Neural cell (in vitro differentiated cells): ENCODE data around the gene PIP4P1. TPM values are rescaled to one million over a fixed set of nuclear protein-coding genes. Genes with fewer than 3 reads are reported as not detected.
"Not testable (repeated sequence)": the region's sequence is repeated elsewhere in the genome, so short reads cannot be mapped to it uniquely, and the experiment has no call there.

Source experiments
- H2AFZ ChIP-seq: fragments of 200-600, 300-800 bp; sonication (generic), shearing (Covaris generic); 2 replicates; pipeline ENCODE4 v1.6.0; 2014; ENCODE audit warnings: low read depth, mild to moderate bottlenecking, antibody characterized with exemption, low read length, moderate library complexity
- H3F3A ChIP-seq: fragments of 200-600 bp; shearing (Covaris generic); 2 replicates; pipeline ENCODE4 v1.6.1; 2016; ENCODE audit warnings: mild to moderate bottlenecking, moderate library complexity, mixed read lengths, antibody characterized with exemption, low read length; ENCODE audit not compliant: insufficient read depth, poor library complexity, severe bottlenecking
- H3K27ac ChIP-seq: fragments of 200-600, 300-800 bp; sonication (generic), shearing (Covaris generic); 2 replicates; pipeline ENCODE4 v1.5.1; 2014; ENCODE audit warnings: mild to moderate bottlenecking, low read length, moderate library complexity
- H3K27me3 ChIP-seq: fragments of 300-800, 200-600 bp; sonication (generic), shearing (Covaris generic); 2 replicates; pipeline ENCODE4 v1.6.0; 2014; ENCODE audit warnings: mild to moderate bottlenecking, low read depth, low read length, moderate library complexity; ENCODE audit not compliant: insufficient read depth
- H3K36me3 ChIP-seq: fragments of 300-800, 200-600 bp; sonication (generic), shearing (Covaris generic); 2 replicates; pipeline ENCODE4 v1.5.1; 2014; ENCODE audit warnings: mild to moderate bottlenecking, antibody characterized with exemption, low read length, moderate library complexity; ENCODE audit not compliant: insufficient read depth
- H3K4me2 ChIP-seq: fragments of 300-800, 200-600 bp; sonication (generic), shearing (Covaris generic); 2 replicates; pipeline ENCODE4 v1.6.0; 2014; ENCODE audit warnings: mild to moderate bottlenecking, low read length
- H3K4me3 ChIP-seq: fragments of 300-800, 200-600 bp; sonication (generic), shearing (Covaris generic); 2 replicates; pipeline ENCODE4 v1.5.1; 2014; ENCODE audit warnings: mild to moderate bottlenecking, low read length, moderate library complexity
- H3K79me2 ChIP-seq: fragments of 200-600 bp; shearing (Covaris generic); replicated peaks from 2 replicates; pipeline ENCODE4 v1.6.0; 2014; ENCODE audit warnings: mild to moderate bottlenecking, low read length, moderate library complexity; ENCODE audit not compliant: insufficient read depth
- H3K9ac ChIP-seq: fragments of 300-800, 200-600 bp; sonication (generic), shearing (Covaris generic); 2 replicates; pipeline ENCODE4 v1.6.1; 2016; ENCODE audit warnings: mild to moderate bottlenecking, low read length, mixed read lengths
- H3K9me2 ChIP-seq: fragments of 200-600 bp; shearing (Covaris generic); 2 replicates; pipeline ENCODE4 v1.6.1; 2016; ENCODE audit warnings: mild to moderate bottlenecking, low read length, mixed read lengths; ENCODE audit not compliant: insufficient read depth
- H3K9me3 ChIP-seq: fragments of 200-600, 300-800 bp; sonication (generic), shearing (Covaris generic); 2 replicates; pipeline ENCODE4 v1.6.1; 2016; ENCODE audit warnings: mild to moderate bottlenecking, mixed run types, low read length, moderate library complexity, mixed read lengths
- H4K20me1 ChIP-seq: fragments of 200-600 bp; shearing (Covaris generic); 2 replicates; pipeline ENCODE4 v1.6.1; 2016; ENCODE audit warnings: mild to moderate bottlenecking, mixed run types; ENCODE audit not compliant: insufficient read depth
- EP300 ChIP-seq: fragments of 450-650 bp; conservative IDR thresholded peaks from 2 replicates; pipeline ENCODE4 v1.6.1; 2014; ENCODE audit warnings: antibody characterized with exemption, mild to moderate bottlenecking, moderate library complexity; ENCODE audit not compliant: poor library complexity, severe bottlenecking
- EZH2 ChIP-seq: fragments of 200-600, 300-800 bp; shearing (Covaris generic), sonication (generic); IDR thresholded peaks from 2 replicates; pipeline ENCODE4 v1.6.1; 2014; ENCODE audit warnings: antibody characterized with exemption, low read length, borderline replicate concordance, mild to moderate bottlenecking; ENCODE audit not compliant: insufficient read depth, poor library complexity, severe bottlenecking
- MXI1 ChIP-seq: fragments of 450-650 bp; conservative IDR thresholded peaks from 2 replicates; pipeline ENCODE4 v1.6.1; 2014; ENCODE audit warnings: antibody characterized with exemption, mild to moderate bottlenecking; ENCODE audit not compliant: poor library complexity, severe bottlenecking
- POLR2AphosphoS5 ChIP-seq: IDR thresholded peaks from 2 replicates; pipeline ENCODE4 v1.6.1; 2012
- RAD21 ChIP-seq: fragments of 450-650 bp; conservative IDR thresholded peaks from 2 replicates; pipeline ENCODE4 v1.6.1; 2014; ENCODE audit warnings: antibody characterized with exemption, mild to moderate bottlenecking, moderate library complexity
- SMC3 ChIP-seq: fragments of 450-650 bp; conservative IDR thresholded peaks from 2 replicates; pipeline ENCODE4 v1.6.1; 2014; ENCODE audit warnings: antibody characterized with exemption, mild to moderate bottlenecking, moderate library complexity; ENCODE audit not compliant: poor library complexity
- TAF1 ChIP-seq: IDR thresholded peaks from 2 replicates; pipeline ENCODE4 v1.6.1; 2012; ENCODE audit warnings: low read depth
- polyA plus RNA-seq: library from polyadenylated mRNA; depleted of rRNA; stranded (reverse); fragments of >200 nt; gene quantifications from 2 replicates; pipeline ENCODE4 v1.2.3, GENCODE V29; 2014
- TF ChIP-seq, protein P1 (sequence below): fragments of 450-650 bp; IDR thresholded peaks from 2 replicates; pipeline ENCODE4 v1.5.1; 2014; ENCODE audit warnings: antibody characterized with exemption, mild to moderate bottlenecking, moderate library complexity; ENCODE audit not compliant: poor library complexity, severe bottlenecking
- TF ChIP-seq, protein P2 (sequence below): IDR thresholded peaks from 2 replicates; pipeline ENCODE4 v1.6.1; 2012; ENCODE audit warnings: borderline replicate concordance

The PIP4P1 gene
- polyA plus RNA-seq, 1 donor from 2014 or later, result 77.2 TPM

DNA sequence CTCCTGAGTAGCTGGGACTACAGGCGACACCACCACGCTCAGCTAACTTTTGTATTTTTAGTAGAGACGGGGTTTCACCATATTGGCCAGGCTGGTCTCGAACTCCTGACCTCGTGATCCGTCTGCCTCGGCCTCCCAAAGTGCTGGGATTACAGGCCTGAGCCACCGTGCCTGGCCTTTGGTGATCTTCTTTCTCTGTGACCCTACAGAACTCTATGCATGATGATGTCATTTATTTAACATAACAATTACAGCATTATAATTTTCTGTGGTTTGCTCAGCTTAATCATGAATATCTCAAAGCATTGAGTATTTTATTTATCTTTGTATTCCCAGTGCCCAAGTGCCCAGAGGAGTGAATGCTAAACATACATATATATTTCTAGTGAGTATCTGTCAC lies 8.4 kb downstream of the PIP4P1 start:
- H3K9ac ChIP-seq, H3K27me3 ChIP-seq, H2AFZ ChIP-seq, H3K9me2 ChIP-seq, H3K27ac ChIP-seq, H3F3A ChIP-seq, H3K4me3 ChIP-seq, H4K20me1 ChIP-seq, H3K9me3 ChIP-seq, H3K4me2 ChIP-seq: not testable (repeated sequence)
- peaks cover 30% of the 10 kb centered on the region for H3K79me2 ChIP-seq
- peaks cover 15% of the 10 kb centered on the region for H3K36me3 ChIP-seq

DNA sequence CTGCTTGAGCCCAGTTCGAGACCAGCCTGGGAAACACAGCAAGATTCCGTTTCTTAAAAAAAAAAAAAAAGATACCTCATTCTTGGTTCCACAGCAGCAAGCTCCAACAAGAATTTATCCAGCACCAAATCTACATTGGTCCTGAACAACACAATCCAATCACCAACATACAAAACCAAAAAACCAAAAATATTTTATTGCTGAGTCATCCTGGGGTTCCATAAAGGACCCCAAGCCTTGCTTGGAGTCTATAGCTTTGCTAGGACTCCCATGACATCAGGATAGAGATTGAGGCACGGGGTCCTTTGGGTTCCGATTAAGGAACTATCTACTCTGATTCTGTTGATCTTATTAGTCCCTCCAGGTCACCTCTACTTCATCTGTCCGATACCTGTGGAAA lies 14.3 kb downstream of the PIP4P1 start:
- no peaks in the 10 kb centered on the region for H3K9me2 ChIP-seq
- H3K4me2 ChIP-seq, result no peak overlapping the region
- no peak overlapping the region for H3K27ac ChIP-seq
- H2AFZ ChIP-seq, result no peak overlapping the region
- H3K27me3 ChIP-seq, result no peaks in the 10 kb centered on the region
- H3K4me3 ChIP-seq, result no peak overlapping the region
- peaks cover 4% of the 10 kb centered on the region for H3K9me3 ChIP-seq
- no peaks in the 10 kb centered on the region for H4K20me1 ChIP-seq
- no peaks in the 10 kb centered on the region for H3F3A ChIP-seq
- no peak overlapping the region for H3K9ac ChIP-seq
- H3K36me3 ChIP-seq, result peaks cover 28% of the 10 kb centered on the region
- H3K79me2 ChIP-seq, result no peaks in the 10 kb centered on the region
- TF ChIP-seq, protein P1, sequence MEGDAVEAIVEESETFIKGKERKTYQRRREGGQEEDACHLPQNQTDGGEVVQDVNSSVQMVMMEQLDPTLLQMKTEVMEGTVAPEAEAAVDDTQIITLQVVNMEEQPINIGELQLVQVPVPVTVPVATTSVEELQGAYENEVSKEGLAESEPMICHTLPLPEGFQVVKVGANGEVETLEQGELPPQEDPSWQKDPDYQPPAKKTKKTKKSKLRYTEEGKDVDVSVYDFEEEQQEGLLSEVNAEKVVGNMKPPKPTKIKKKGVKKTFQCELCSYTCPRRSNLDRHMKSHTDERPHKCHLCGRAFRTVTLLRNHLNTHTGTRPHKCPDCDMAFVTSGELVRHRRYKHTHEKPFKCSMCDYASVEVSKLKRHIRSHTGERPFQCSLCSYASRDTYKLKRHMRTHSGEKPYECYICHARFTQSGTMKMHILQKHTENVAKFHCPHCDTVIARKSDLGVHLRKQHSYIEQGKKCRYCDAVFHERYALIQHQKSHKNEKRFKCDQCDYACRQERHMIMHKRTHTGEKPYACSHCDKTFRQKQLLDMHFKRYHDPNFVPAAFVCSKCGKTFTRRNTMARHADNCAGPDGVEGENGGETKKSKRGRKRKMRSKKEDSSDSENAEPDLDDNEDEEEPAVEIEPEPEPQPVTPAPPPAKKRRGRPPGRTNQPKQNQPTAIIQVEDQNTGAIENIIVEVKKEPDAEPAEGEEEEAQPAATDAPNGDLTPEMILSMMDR, result no peak
- TF ChIP-seq SMC3 (no peak), RAD21 (no peak), EZH2 (no peak), MXI1 (no peak), TAF1 (no peak), POLR2AphosphoS5 (no peak), EP300 (no peak)
- TF ChIP-seq, protein P2, sequence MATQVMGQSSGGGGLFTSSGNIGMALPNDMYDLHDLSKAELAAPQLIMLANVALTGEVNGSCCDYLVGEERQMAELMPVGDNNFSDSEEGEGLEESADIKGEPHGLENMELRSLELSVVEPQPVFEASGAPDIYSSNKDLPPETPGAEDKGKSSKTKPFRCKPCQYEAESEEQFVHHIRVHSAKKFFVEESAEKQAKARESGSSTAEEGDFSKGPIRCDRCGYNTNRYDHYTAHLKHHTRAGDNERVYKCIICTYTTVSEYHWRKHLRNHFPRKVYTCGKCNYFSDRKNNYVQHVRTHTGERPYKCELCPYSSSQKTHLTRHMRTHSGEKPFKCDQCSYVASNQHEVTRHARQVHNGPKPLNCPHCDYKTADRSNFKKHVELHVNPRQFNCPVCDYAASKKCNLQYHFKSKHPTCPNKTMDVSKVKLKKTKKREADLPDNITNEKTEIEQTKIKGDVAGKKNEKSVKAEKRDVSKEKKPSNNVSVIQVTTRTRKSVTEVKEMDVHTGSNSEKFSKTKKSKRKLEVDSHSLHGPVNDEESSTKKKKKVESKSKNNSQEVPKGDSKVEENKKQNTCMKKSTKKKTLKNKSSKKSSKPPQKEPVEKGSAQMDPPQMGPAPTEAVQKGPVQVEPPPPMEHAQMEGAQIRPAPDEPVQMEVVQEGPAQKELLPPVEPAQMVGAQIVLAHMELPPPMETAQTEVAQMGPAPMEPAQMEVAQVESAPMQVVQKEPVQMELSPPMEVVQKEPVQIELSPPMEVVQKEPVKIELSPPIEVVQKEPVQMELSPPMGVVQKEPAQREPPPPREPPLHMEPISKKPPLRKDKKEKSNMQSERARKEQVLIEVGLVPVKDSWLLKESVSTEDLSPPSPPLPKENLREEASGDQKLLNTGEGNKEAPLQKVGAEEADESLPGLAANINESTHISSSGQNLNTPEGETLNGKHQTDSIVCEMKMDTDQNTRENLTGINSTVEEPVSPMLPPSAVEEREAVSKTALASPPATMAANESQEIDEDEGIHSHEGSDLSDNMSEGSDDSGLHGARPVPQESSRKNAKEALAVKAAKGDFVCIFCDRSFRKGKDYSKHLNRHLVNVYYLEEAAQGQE, result no peak

DNA sequence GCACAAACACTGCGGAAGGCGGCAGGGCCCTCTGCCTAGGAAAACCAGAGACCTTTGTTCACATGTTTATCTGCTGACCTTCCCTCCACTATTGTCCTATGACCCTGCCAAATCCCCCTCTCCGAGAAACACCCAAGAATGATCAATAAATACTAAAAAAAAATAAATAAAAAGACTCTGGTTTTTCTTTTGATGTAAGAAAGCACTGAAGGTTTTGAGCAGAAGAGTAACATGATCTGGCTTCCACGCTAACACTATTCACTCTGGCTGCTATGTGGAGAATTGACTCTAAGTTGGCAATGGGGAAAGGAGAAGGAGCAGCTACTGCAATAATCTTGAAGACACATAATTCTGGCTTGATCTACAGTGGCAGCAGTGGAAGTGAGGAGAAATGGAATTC lies 17.6 kb downstream of the PIP4P1 start:
- not testable (repeated sequence) for H3K27ac ChIP-seq, H3K9me2 ChIP-seq, H2AFZ ChIP-seq, H3K27me3 ChIP-seq, H3K4me3 ChIP-seq, H3F3A ChIP-seq, H3K9me3 ChIP-seq, H4K20me1 ChIP-seq, H3K79me2 ChIP-seq, H3K9ac ChIP-seq, H3K4me2 ChIP-seq
- H3K36me3 ChIP-seq, result peaks cover 17% of the 10 kb centered on the region
